ENCODE data around the gene SULT2B1.

SULT2B1 gene

DNA sequence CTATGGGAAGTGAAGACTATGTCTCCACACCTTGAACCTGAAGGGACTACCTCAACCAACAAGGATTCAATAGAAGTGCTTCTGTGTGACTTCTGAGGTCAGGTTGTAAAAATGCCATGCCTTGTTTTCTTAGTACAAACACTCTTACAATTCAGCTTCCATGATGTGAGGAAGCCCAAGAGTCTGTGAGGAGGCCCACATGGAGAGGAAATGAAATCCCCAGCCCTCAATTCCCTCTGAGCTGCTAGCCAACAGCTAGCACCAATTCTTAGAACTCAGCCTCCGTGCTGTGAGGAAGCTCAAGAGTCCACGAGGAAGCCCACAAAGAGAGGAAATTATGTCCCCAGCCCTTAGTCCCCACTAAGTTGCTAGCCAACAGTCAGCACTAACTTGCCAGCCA, 27.8 kb upstream of the SULT2B1 start:
- WGBS (ENCODE audit: extremely low coverage, insufficient coverage, insufficient read length) = no CpG with 5 or more reads among the region's 2 CpGs
- DNase-seq = no peak
- no peak overlapping the region for H2BK12ac ChIP-seq (ENCODE audit: low read length)
- H2AK5ac ChIP-seq (ENCODE audit: low read length) = no peak overlapping the region
- H2BK120ac ChIP-seq (ENCODE audit: insufficient read depth, low read length, poor library complexity) = no peak overlapping the region
- no peak overlapping the region for H4K12ac ChIP-seq (ENCODE audit: low read depth, low read length)
- no peak overlapping the region for H2BK5ac ChIP-seq (ENCODE audit: low read depth, low read length, poor library complexity)
- H3K27me3 ChIP-seq (ENCODE audit: insufficient read depth, low read length) = no peaks in the 10 kb centered on the region
- no peak overlapping the region for H3K23ac ChIP-seq (ENCODE audit: low read length)
- H3K4me2 ChIP-seq (ENCODE audit: low read length) = no peak overlapping the region
- H3K4me3 ChIP-seq (ENCODE audit: low read depth, low read length) = no peak overlapping the region
- no peak overlapping the region for H3K4ac ChIP-seq (ENCODE audit: low read depth, low read length)
- no peak overlapping the region for H4K8ac ChIP-seq (ENCODE audit: low read depth, low read length)
- H3K9me3 ChIP-seq (ENCODE audit: insufficient read depth, low read depth, low read length) = peaks cover 3% of the 10 kb centered on the region
- no peak overlapping the region for H4K91ac ChIP-seq (ENCODE audit: low read depth, low read length)
- no peaks in the 10 kb centered on the region for H3K79me2 ChIP-seq (ENCODE audit: control insufficient read depth, insufficient read depth, low read length, poor library complexity)
- H3K14ac ChIP-seq (ENCODE audit: low read length) = no peak overlapping the region
- H3K4me1 ChIP-seq (ENCODE audit: control insufficient read depth in 1 of 2, insufficient read depth in 2 of 2, low read length in 2 of 2) = no peaks in the 10 kb centered on the region
- H3K79me1 ChIP-seq (ENCODE audit: low read length) = no peaks in the 10 kb centered on the region
- H3K9ac ChIP-seq (ENCODE audit: low read length) = no peak overlapping the region
- H3K27ac ChIP-seq (ENCODE audit: low read depth, low read length) = no peak overlapping the region
- no peaks in the 10 kb centered on the region for H3K36me3 ChIP-seq (ENCODE audit: control insufficient read depth in 1 of 2, insufficient read depth in 2 of 2, low read length in 2 of 2)
- no peak overlapping the region for H3K18ac ChIP-seq (ENCODE audit: low read length)
- no peak overlapping the region for H2AFZ ChIP-seq (ENCODE audit: insufficient read depth, low read length, poor library complexity)

DNA sequence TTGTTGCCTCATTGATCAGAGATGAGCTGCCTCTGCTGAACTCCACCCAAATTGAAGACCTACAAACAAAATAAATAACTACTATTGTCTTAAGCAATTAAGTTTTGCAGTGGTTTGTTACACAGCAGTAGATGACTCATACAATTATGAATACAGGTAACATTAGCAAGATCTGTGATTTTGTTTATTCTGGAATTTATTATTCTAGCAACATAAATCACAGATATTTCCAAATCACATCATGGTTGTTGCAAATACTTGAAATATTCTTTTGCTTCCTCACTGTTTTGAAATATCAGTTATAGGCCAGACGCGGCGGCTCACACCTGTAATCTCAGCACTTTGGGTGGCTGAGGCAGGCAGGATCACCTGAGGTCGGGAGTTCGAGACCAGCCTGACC, 27.2 kb upstream of the SULT2B1 start:
- WGBS (ENCODE audit: extremely low coverage, insufficient coverage, insufficient read length) = no CpG with 5 or more reads among the region's 5 CpGs
- H3K27me3 ChIP-seq (ENCODE audit: insufficient read depth, low read length) = no peaks in the 10 kb centered on the region
- no peak overlapping the region for H3K4me2 ChIP-seq (ENCODE audit: low read length)
- no peak overlapping the region for H2AK5ac ChIP-seq (ENCODE audit: low read length)
- no peak overlapping the region for H4K91ac ChIP-seq (ENCODE audit: low read depth, low read length)
- no peak overlapping the region for H3K18ac ChIP-seq (ENCODE audit: low read length)
- no peaks in the 10 kb centered on the region for H3K4me1 ChIP-seq (ENCODE audit: control insufficient read depth in 1 of 2, insufficient read depth in 2 of 2, low read length in 2 of 2)
- H2BK120ac ChIP-seq (ENCODE audit: insufficient read depth, low read length, poor library complexity) = no peak overlapping the region
- no peak overlapping the region for H3K4me3 ChIP-seq (ENCODE audit: low read depth, low read length)
- no peak overlapping the region for H3K9ac ChIP-seq (ENCODE audit: low read length)
- H4K8ac ChIP-seq (ENCODE audit: low read depth, low read length) = no peak overlapping the region
- H3K27ac ChIP-seq (ENCODE audit: low read depth, low read length) = no peak overlapping the region
- H2BK12ac ChIP-seq (ENCODE audit: low read length) = no peak overlapping the region
- no peaks in the 10 kb centered on the region for H3K79me1 ChIP-seq (ENCODE audit: low read length)
- H3K9me3 ChIP-seq (ENCODE audit: insufficient read depth, low read depth, low read length) = peaks cover 5% of the 10 kb centered on the region
- no peaks in the 10 kb centered on the region for H3K36me3 ChIP-seq (ENCODE audit: control insufficient read depth in 1 of 2, insufficient read depth in 2 of 2, low read length in 2 of 2)
- H3K14ac ChIP-seq (ENCODE audit: low read length) = no peak overlapping the region
- DNase-seq = peak; percentile 28 to 55
- H3K23ac ChIP-seq (ENCODE audit: low read length) = no peak overlapping the region
- H3K4ac ChIP-seq (ENCODE audit: low read depth, low read length) = no peak overlapping the region
- no peak overlapping the region for H2AFZ ChIP-seq (ENCODE audit: insufficient read depth, low read length, poor library complexity)
- no peak overlapping the region for H2BK5ac ChIP-seq (ENCODE audit: low read depth, low read length, poor library complexity)
- no peaks in the 10 kb centered on the region for H3K79me2 ChIP-seq (ENCODE audit: control insufficient read depth, insufficient read depth, low read length, poor library complexity)
- H4K12ac ChIP-seq (ENCODE audit: low read depth, low read length) = no peak overlapping the region

DNA sequence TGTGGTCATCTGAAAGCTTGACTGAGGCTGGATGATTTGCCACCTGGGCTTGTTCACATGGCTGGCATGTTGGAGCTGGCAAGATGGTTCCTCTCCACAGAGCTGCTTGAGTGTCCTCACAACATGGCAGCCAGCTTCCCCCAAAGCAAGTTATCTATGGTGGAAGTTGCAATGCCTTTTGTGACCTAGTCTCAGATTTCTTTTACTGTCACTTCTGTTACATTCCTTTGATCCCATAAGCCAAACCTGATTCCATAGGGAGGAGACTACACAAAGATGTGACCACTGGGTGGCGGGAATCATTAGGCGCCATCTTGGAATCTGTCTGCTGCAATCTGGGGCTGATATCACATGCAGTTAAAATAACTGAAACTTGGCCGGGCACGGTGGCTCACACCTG, 22.8 kb upstream of the SULT2B1 start:
- Histone ChIP-seq H2BK12ac (ENCODE audit: low read length) (no peak overlapping the region), H3K18ac (ENCODE audit: low read length) (no peak overlapping the region), H2BK120ac (ENCODE audit: insufficient read depth, low read length, poor library complexity) (no peak overlapping the region), H3K9ac (ENCODE audit: low read length) (no peak overlapping the region), H3K36me3 (ENCODE audit: control insufficient read depth in 1 of 2, insufficient read depth in 2 of 2, low read length in 2 of 2) (no peaks in the 10 kb centered on the region), H2AFZ (ENCODE audit: insufficient read depth, low read length, poor library complexity) (no peak overlapping the region), H3K4me3 (ENCODE audit: low read depth, low read length) (no peak overlapping the region), H3K4me2 (ENCODE audit: low read length) (no peak overlapping the region), H3K27ac (ENCODE audit: low read depth, low read length) (no peak overlapping the region), H3K79me2 (ENCODE audit: control insufficient read depth, insufficient read depth, low read length, poor library complexity) (no peaks in the 10 kb centered on the region), H3K27me3 (ENCODE audit: insufficient read depth, low read length) (no peaks in the 10 kb centered on the region), H2AK5ac (ENCODE audit: low read length) (no peak overlapping the region), H2BK5ac (ENCODE audit: low read depth, low read length, poor library complexity) (no peak overlapping the region), H3K23ac (ENCODE audit: low read length) (no peak overlapping the region), H4K91ac (ENCODE audit: low read depth, low read length) (no peak overlapping the region), H3K14ac (ENCODE audit: low read length) (no peak overlapping the region), H3K9me3 (ENCODE audit: insufficient read depth, low read depth, low read length) (peaks cover 5% of the 10 kb centered on the region), H3K4ac (ENCODE audit: low read depth, low read length) (no peak overlapping the region), H4K8ac (ENCODE audit: low read depth, low read length) (no peak overlapping the region), H4K12ac (ENCODE audit: low read depth, low read length) (no peak overlapping the region), H3K79me1 (ENCODE audit: low read length) (no peaks in the 10 kb centered on the region), H3K4me1 (ENCODE audit: control insufficient read depth in 1 of 2, insufficient read depth in 2 of 2, low read length in 2 of 2) (no peaks in the 10 kb centered on the region)
- no peak for DNase-seq
- no CpG with 5 or more reads among the region's 4 CpGs for WGBS (ENCODE audit: extremely low coverage, insufficient coverage, insufficient read length)

DNA sequence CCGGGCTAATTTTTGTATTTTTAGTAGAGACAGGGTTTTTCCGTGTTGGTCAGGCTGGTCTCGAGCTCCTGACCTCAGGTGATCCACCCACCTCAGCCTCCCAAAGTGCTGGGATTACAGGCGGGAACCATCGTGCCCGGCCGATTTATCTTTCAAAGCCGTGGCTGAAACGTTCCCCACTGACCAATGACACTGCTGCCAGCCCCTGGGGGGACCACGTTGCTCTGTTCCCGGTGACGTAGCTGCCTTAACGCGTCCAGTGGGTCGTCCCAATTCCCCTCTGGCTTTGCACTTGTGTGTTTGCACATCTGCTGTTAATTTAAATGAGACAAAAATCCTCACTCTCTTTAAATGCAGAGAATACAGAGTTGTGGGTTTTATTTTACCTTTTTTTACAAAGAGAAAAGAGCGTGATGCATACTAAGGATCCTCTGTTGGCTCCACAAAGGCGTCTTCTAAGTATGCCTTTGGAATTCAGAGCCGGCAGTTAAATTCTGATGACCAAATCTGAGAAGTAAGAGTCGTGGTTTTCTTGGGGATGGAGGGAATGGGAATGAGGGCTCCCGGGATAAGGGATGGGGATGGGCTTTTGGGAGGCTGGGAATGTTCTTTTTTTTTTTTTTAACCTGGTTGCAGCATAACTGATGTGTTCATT, 21.8 kb upstream of the SULT2B1 start:
- Histone ChIP-seq H4K12ac (ENCODE audit: low read depth, low read length) (no peak overlapping the region), H3K18ac (ENCODE audit: low read length) (no peak overlapping the region), H4K8ac (ENCODE audit: low read depth, low read length) (no peak overlapping the region), H3K9me3 (ENCODE audit: insufficient read depth, low read depth, low read length) (peaks cover 5% of the 10 kb centered on the region), H3K4me3 (ENCODE audit: low read depth, low read length) (no peak overlapping the region), H3K27ac (ENCODE audit: low read depth, low read length) (no peak overlapping the region), H3K23ac (ENCODE audit: low read length) (no peak overlapping the region), H3K4me1 (ENCODE audit: control insufficient read depth in 1 of 2, insufficient read depth in 2 of 2, low read length in 2 of 2) (no peaks in the 10 kb centered on the region), H3K14ac (ENCODE audit: low read length) (no peak overlapping the region), H3K79me1 (ENCODE audit: low read length) (no peaks in the 10 kb centered on the region), H4K91ac (ENCODE audit: low read depth, low read length) (peak overlapping the region; percentile 55), H3K4ac (ENCODE audit: low read depth, low read length) (no peak overlapping the region), H3K27me3 (ENCODE audit: insufficient read depth, low read length) (no peaks in the 10 kb centered on the region), H2BK12ac (ENCODE audit: low read length) (no peak overlapping the region), H2BK5ac (ENCODE audit: low read depth, low read length, poor library complexity) (no peak overlapping the region), H2AK5ac (ENCODE audit: low read length) (no peak overlapping the region), H2BK120ac (ENCODE audit: insufficient read depth, low read length, poor library complexity) (no peak overlapping the region), H3K9ac (ENCODE audit: low read length) (no peak overlapping the region), H3K36me3 (ENCODE audit: control insufficient read depth in 1 of 2, insufficient read depth in 2 of 2, low read length in 2 of 2) (no peaks in the 10 kb centered on the region), H3K79me2 (ENCODE audit: control insufficient read depth, insufficient read depth, low read length, poor library complexity) (no peaks in the 10 kb centered on the region), H3K4me2 (ENCODE audit: low read length) (no peak overlapping the region), H2AFZ (ENCODE audit: insufficient read depth, low read length, poor library complexity) (no peak overlapping the region)
- WGBS (ENCODE audit: extremely low coverage, insufficient coverage, insufficient read length) = no CpG with 5 or more reads among the region's 20 CpGs
- no peak for DNase-seq

Data from trophoblast cell (in vitro differentiated cells and primary cell).